T47D (cell line): Measurements from ENCODE around the gene CCL22.
"Not testable (repeated sequence)": the region's sequence is repeated elsewhere in the genome, so short reads cannot be mapped to it uniquely, and the experiment has no call there.

Experiments used
- DNase-seq, 2 experiments: peaks; one replicate each; pipeline versions ENCODE4 v3.0.0 to v3.0.0-alpha.2; 2011 to 2012; ENCODE audit warnings: low read depth in 1 of 2, low spot score in 1 of 2
- JUND ChIP-seq: IDR thresholded peaks from 2 replicates; pipeline ENCODE4 v1.6.1; 2012; ENCODE audit warnings: low read depth
- in situ Hi-C: cut with HindIII; loops from 2 replicates; pipeline ENCODE4 v1.10.0; 2016; ENCODE audit warnings: low sequenced_read_pairs, low pct_unique_long_range_greater_than_20kb

Gene CCL22

GRCh38 chr16:57333402-57333801 is 25.2 kb upstream of the CCL22 start:
- in situ Hi-C loops = no loop called here
- TF ChIP-seq JUND = no peak

GRCh38 chr16:57335366-57335765 is 23.2 kb upstream of the CCL22 start:
- in situ Hi-C loops = no loop called here
- TF ChIP-seq JUND = no peak
- no peak for DNase-seq

More at GRCh38 chr16:57333402-57333801, 25.2 kb upstream of the CCL22 start:
- no peak for DNase-seq

GRCh38 chr16:57341062-57341440 is 17.5 kb upstream of the CCL22 start:
- no peak for TF ChIP-seq JUND
- in situ Hi-C loops = no loop called here
- DNase-seq = no peak

- 0 out of 2 replicates have a peak, but pooled peaks have one; percentile 27 for TF ChIP-seq JUND
- DNase-seq = peak; percentile 36 to 99
- in situ Hi-C loops = no loop called here
Measured at GRCh38 chr16:57341441-57342303, 16.9 kb upstream of the CCL22 start.

- DNase-seq, in situ Hi-C loops: not testable (repeated sequence)
Measured at GRCh38 chr16:57342606-57343005, 16.0 kb upstream of the CCL22 start.

- no peak for DNase-seq
- in situ Hi-C loops = no loop called here
- no peak for TF ChIP-seq JUND
Measured at GRCh38 chr16:57343221-57343620, 15.4 kb upstream of the CCL22 start.

- DNase-seq = peak in 1 of 2 experiments; percentile 9
- in situ Hi-C loops = not testable (repeated sequence)
Measured at GRCh38 chr16:57344094-57344493, 14.5 kb upstream of the CCL22 start.

- in situ Hi-C loops = no loop called here
- no peak for TF ChIP-seq JUND
- no peak for DNase-seq
Measured at GRCh38 chr16:57345021-57345420, 13.6 kb upstream of the CCL22 start.

GRCh38 chr16:57345666-57346204 is 12.8 kb upstream of the CCL22 start:
- no peak for DNase-seq
- no peak for TF ChIP-seq JUND
- in situ Hi-C loops = no loop called here

GRCh38 chr16:57347858-57348257 is 10.7 kb upstream of the CCL22 start:
- in situ Hi-C loops = no loop called here
- no peak for TF ChIP-seq JUND
- no peak for DNase-seq

GRCh38 chr16:57348327-57348726 is 10.3 kb upstream of the CCL22 start:
- DNase-seq = no peak
- in situ Hi-C loops = no loop called here
- no peak for TF ChIP-seq JUND

GRCh38 chr16:57349212-57350031 is 9.2 kb upstream of the CCL22 start:
- DNase-seq = no peak
- in situ Hi-C loops = no loop called here
- no peak for TF ChIP-seq JUND

GRCh38 chr16:57352636-57353047 is 5.9 kb upstream of the CCL22 start:
- TF ChIP-seq JUND = no peak
- in situ Hi-C loops = no loop called here
- no peak for DNase-seq
